Mucosa of rectum (tissue), 2 donors: Measurements from ENCODE around the gene PFDN1.
A peak's percentile ranks its signal among the peaks of the same experiment; 100 is the strongest.

Experiments
- H3K27ac ChIP-seq, 2 donors: one replicate each; pipeline ENCODE4 v1.7.0; 2013; ENCODE audit warnings: inconsistent platforms in 2 of 2, low read depth in 2 of 2, low read length in 2 of 2
- H3K27me3 ChIP-seq, 2 donors: one replicate each; pipeline ENCODE4 v1.7.0; 2013; ENCODE audit warnings: low read length in 2 of 2; ENCODE audit not compliant: control insufficient read depth in 2 of 2, insufficient read depth in 2 of 2
- H3K36me3 ChIP-seq, 2 donors: one replicate each; pipeline ENCODE4 v1.7.0; 2013; ENCODE audit warnings: low read length in 2 of 2; ENCODE audit not compliant: control insufficient read depth in 2 of 2, insufficient read depth in 2 of 2
- H3K4me1 ChIP-seq, 2 donors: one replicate each; pipeline ENCODE4 v1.7.0; 2013; ENCODE audit warnings: low read length in 2 of 2, mild to moderate bottlenecking in 1 of 2; ENCODE audit not compliant: control insufficient read depth in 2 of 2, insufficient read depth in 2 of 2
- H3K4me3 ChIP-seq, 2 donors: one replicate each; pipeline ENCODE4 v1.7.0; 2013; ENCODE audit warnings: low read length in 2 of 2
- H3K9ac ChIP-seq, 2 donors: one replicate each; pipeline ENCODE4 v1.7.0; 2013; ENCODE audit warnings: low read length in 2 of 2, low read depth in 1 of 2, mild to moderate bottlenecking in 1 of 2
- H3K9me3 ChIP-seq, 2 donors: one replicate each; pipeline ENCODE4 v1.7.0; 2013; ENCODE audit warnings: low read length in 2 of 2; ENCODE audit not compliant: control insufficient read depth in 2 of 2
- donor health status: healthy.
- donor health status: Normal muscosa, but diverticular disease.

Gene PFDN1

DNA sequence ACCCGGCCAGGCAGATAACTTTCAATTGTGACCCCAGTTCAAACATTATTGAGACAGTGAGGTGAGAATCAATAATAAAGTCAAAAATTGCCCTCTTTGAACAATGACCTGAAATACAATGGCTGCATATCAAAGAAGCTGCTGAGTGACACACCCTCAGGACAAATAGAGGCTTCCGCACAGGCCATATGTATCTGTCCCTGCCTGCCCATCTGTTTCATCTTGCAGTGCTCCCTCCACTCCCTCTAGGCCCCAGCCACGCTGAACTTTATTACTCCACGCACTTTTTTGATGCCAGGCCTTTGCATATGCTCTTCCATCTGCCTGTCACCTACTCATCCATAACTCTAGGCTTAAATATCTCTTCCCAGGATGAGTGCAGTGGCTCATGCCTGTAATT lies 15.9 kb upstream of the PFDN1 start:
- no peak overlapping the region for H3K27ac ChIP-seq
- H3K27me3 ChIP-seq, result no peaks in the 10 kb centered on the region

DNA sequence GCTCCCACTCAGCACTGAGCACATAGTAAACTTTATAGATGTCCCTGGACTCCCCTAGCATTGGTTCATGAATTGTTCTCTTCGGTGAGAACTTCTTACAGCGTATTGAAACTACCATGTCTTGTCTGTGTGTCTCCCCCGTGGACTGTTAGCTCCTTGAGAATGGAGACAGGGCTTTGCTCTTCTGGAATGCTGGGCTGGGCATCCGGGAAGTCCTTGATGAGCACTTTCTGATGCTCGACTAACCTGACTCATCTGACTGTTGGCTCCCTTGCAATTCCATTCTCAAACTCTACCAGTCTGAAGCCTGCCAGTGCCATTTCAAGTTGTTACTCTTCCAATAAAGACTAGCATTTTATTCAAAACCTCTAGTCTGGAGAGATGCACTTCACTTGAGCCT lies 15.0 kb upstream of the PFDN1 start:
- no peaks in the 10 kb centered on the region for H3K9me3 ChIP-seq
- H3K9ac ChIP-seq, result no peak overlapping the region
- H3K4me3 ChIP-seq, result no peak overlapping the region
- peaks cover 0 to 5% of the 10 kb centered on the region in 2 donors for H3K4me1 ChIP-seq
- no peaks in the 10 kb centered on the region for H3K27me3 ChIP-seq
- H3K36me3 ChIP-seq, result no peaks in the 10 kb centered on the region
- no peak overlapping the region for H3K27ac ChIP-seq

More for the DNA sequence above, 15.9 kb upstream of the PFDN1 start:
- Histone ChIP-seq H3K9ac (no peak overlapping the region), H3K9me3 (no peaks in the 10 kb centered on the region), H3K36me3 (no peaks in the 10 kb centered on the region), H3K4me3 (no peak overlapping the region), H3K4me1 (peaks cover 5 to 10% of the 10 kb centered on the region in 2 donors)

- Histone ChIP-seq H3K9me3 (no peaks in the 10 kb centered on the region), H3K4me3 (no peak overlapping the region), H3K36me3 (no peaks in the 10 kb centered on the region), H3K9ac (no peak overlapping the region), H3K4me1 (peaks cover 4 to 10% of the 10 kb centered on the region in 2 donors), H3K27me3 (no peaks in the 10 kb centered on the region), H3K27ac (no peak overlapping the region)
Measured at GRCh38 chr5:140312791-140313189, 9.9 kb upstream of the PFDN1 start.

- Histone ChIP-seq H3K4me3 (no peak overlapping the region), H3K9me3 (no peaks in the 10 kb centered on the region), H3K36me3 (no peaks in the 10 kb centered on the region), H3K9ac (no peak overlapping the region), H3K4me1 (peaks cover 4 to 10% of the 10 kb centered on the region in 2 donors), H3K27ac (no peak overlapping the region), H3K27me3 (no peaks in the 10 kb centered on the region)
Measured at GRCh38 chr5:140312067-140312790, 9.3 kb upstream of the PFDN1 start.

DNA sequence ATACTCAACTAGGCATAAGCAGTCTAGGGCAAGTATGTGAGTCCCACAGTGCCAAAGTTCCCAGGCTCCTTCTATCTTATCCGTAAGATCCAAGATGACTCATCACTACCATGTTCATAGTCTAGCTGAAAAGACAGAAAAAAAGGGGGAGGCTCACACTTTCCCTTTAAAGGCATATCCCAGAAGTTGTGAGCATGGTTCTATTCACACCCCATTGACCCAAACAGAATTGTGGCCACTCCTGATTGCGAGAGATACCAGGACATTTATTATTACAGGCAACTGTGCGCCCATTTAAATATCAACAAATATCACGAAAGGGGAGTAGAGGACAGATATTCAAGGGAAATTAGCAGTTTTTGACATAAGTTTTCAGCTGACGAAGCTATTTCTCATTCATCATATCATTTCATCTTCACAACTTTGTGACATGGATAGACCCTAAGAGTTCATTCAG lies 8.1 kb upstream of the PFDN1 start:
- Histone ChIP-seq H3K4me1 (peaks cover 4 to 10% of the 10 kb centered on the region in 2 donors), H3K27ac (no peak overlapping the region)

GRCh38 chr5:140310434-140310833 lies 7.5 kb upstream of the PFDN1 start:
- Histone ChIP-seq H3K4me1 (peaks cover 4 to 10% of the 10 kb centered on the region in 2 donors), H3K27ac (peak overlapping the region in 1 of 2 donors; percentile 7)

More for the DNA sequence above, 8.1 kb upstream of the PFDN1 start:
- H3K9me3 ChIP-seq, result no peaks in the 10 kb centered on the region
- no peaks in the 10 kb centered on the region for H3K36me3 ChIP-seq
- no peaks in the 10 kb centered on the region for H3K27me3 ChIP-seq
- H3K4me3 ChIP-seq, result no peak overlapping the region
- H3K9ac ChIP-seq, result no peak overlapping the region

GRCh38 chr5:140309706-140310249 lies 6.9 kb upstream of the PFDN1 start:
- no peak overlapping the region for H3K4me3 ChIP-seq

More at GRCh38 chr5:140310434-140310833, 7.5 kb upstream of the PFDN1 start:
- H3K36me3 ChIP-seq, result no peaks in the 10 kb centered on the region
- no peaks in the 10 kb centered on the region for H3K27me3 ChIP-seq
- H3K9me3 ChIP-seq, result no peaks in the 10 kb centered on the region
- H3K4me3 ChIP-seq, result no peak overlapping the region
- H3K9ac ChIP-seq, result no peak overlapping the region

DNA sequence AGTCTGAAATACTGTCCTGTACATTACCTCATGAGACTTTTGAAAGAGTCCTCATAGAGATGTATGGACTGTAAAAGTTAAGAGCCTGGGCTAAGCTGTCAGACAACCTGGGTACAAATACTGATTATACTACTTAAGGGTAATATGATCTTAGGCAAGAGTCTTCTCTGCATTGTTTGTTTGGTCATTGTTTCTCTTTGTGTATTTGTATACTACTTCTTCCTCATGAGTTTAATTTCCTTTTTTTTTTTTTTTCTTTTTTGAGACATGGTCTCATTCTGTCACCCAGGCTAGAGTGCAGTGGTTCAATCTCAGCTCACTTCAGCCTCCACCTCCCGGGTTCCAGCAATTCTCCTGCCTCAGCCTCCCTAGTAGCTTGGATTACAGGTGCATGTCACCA lies 2.6 kb upstream of the PFDN1 start:
- no peaks in the 10 kb centered on the region for H3K9me3 ChIP-seq
- H3K9ac ChIP-seq, result no peak overlapping the region
- H3K4me1 ChIP-seq, result peaks cover 9 to 12% of the 10 kb centered on the region in 2 donors
- H3K27ac ChIP-seq, result no peak overlapping the region
- peaks cover 0 to 3% of the 10 kb centered on the region in 2 donors for H3K36me3 ChIP-seq
- no peak overlapping the region for H3K4me3 ChIP-seq
- H3K27me3 ChIP-seq, result no peaks in the 10 kb centered on the region

More at GRCh38 chr5:140309706-140310249, 6.9 kb upstream of the PFDN1 start:
- no peak overlapping the region for H3K27ac ChIP-seq
- no peaks in the 10 kb centered on the region for H3K9me3 ChIP-seq
- no peaks in the 10 kb centered on the region for H3K27me3 ChIP-seq
- H3K36me3 ChIP-seq, result no peaks in the 10 kb centered on the region
- H3K9ac ChIP-seq, result no peak overlapping the region
- peaks cover 4 to 10% of the 10 kb centered on the region in 2 donors for H3K4me1 ChIP-seq

- no peaks in the 10 kb centered on the region for H3K9me3 ChIP-seq
- no peak overlapping the region for H3K9ac ChIP-seq
- no peak overlapping the region for H3K27ac ChIP-seq
- no peak overlapping the region for H3K4me3 ChIP-seq
- peaks cover 5 to 7% of the 10 kb centered on the region in 2 donors for H3K4me1 ChIP-seq
- H3K27me3 ChIP-seq, result no peaks in the 10 kb centered on the region
- peaks cover 4 to 7% of the 10 kb centered on the region in 2 donors for H3K36me3 ChIP-seq
Measured at GRCh38 chr5:140303966-140304365, 1.1 kb upstream of the PFDN1 start.

GRCh38 chr5:140301136-140301535 lies 1.8 kb downstream of the PFDN1 start:
- H3K9ac ChIP-seq, result no peak overlapping the region
- H3K4me3 ChIP-seq, result no peak overlapping the region
- H3K9me3 ChIP-seq, result no peaks in the 10 kb centered on the region
- peaks cover 4 to 10% of the 10 kb centered on the region in 2 donors for H3K36me3 ChIP-seq
- no peaks in the 10 kb centered on the region for H3K27me3 ChIP-seq
- peaks cover 5 to 7% of the 10 kb centered on the region in 2 donors for H3K4me1 ChIP-seq
- H3K27ac ChIP-seq, result no peak overlapping the region
